T-helper 22 cell (primary cell): ENCODE results near the gene LCK.
"Not testable (repeated sequence)": the region's sequence is repeated elsewhere in the genome, so short reads cannot be mapped to it uniquely, and the experiment has no call there.

Experiments used
- DNase-seq: peaks from one replicate; pipeline ENCODE4 v3.0.0-alpha.2; 2020; ENCODE audit warnings: low read depth

Gene LCK

GRCh38 chr1:32240140-32240951 lies 10.7 kb upstream of the LCK start:
- peak; percentile 51 for DNase-seq

- DNase-seq = no peak
Observed at GRCh38 chr1:32241001-32241763, 9.9 kb upstream of the LCK start.

GRCh38 chr1:32242341-32242851 lies 8.7 kb upstream of the LCK start:
- DNase-seq = no peak

DNA sequence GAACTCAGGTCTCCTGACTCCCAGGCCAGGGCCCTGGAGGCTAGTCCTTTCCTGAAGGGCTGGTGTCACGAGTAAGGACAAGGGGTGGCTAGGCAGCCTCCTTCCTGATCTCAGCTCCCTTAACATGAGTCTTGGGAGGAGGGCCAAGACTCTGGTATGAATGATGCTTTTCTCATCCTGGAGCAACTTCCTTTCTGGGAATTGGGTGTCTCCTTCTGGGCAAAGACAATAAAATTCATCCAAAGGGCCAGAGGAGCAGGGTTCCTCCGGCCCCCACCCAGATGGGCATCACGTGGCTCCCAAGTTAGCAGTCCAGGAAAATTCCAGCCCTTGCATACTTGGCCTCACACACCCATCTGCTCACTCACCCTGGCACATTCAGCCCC lies 4.2 kb upstream of the LCK start, which contains the start of gene FAM167B:
FAM167B (plus strand) TSS at position 335 of the 386 bp plus-strand sequence. CDS start 200 bp downstream, outside the sequence.
- DNase-seq = no peak

GRCh38 chr1:32247452-32247851 lies 3.6 kb upstream of the LCK start:
- DNase-seq = no peak

GRCh38 chr1:32247983-32248889 lies 2.8 kb upstream of the LCK start:
- DNase-seq = peak; percentile 52

DNA sequence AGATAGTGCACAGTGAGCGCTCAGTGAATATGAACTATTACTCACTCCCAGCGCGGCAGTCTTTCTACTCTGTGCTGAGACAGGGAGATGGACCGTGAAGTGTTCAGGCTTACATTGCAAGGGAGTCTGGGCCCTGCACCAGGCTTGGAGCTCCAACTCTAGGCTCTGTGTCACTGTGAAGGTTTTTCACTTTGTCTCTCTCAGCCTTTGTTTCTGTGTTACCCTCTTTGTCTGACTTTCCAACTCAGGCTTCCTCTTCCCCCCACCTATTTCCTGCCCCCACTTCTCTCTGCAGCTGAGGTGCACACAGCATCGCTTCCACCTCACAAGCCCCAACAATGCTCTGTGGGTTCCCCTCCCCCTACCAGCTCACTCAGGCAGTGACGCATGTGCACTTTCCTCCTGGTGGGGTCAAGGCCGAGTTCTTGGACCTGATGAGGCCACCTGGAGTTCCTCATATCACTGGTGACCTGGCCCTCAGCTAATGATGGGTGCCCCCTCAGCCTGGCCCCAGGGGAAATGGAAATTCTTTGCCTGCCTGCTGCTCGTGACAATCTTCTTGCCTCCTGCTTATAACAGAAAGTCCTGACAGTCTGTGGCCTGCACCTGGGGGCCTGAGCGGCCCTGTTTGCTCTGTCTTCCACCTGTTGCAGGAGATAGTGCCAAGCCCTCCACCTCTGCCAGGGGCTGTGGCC lies 1.1 kb upstream of the LCK start:
- peak; percentile 82 for DNase-seq

- no peak for DNase-seq
Observed at GRCh38 chr1:32255072-32256071, 4.3 kb downstream of the LCK start.

GRCh38 chr1:32256473-32257226 lies 5.6 kb downstream of the LCK start:
- no peak for DNase-seq

GRCh38 chr1:32257227-32257508 lies 6.1 kb downstream of the LCK start:
- no peak for DNase-seq

- DNase-seq = not testable (repeated sequence)
Observed at GRCh38 chr1:32263236-32263593, 12.2 kb downstream of the LCK start.

DNA sequence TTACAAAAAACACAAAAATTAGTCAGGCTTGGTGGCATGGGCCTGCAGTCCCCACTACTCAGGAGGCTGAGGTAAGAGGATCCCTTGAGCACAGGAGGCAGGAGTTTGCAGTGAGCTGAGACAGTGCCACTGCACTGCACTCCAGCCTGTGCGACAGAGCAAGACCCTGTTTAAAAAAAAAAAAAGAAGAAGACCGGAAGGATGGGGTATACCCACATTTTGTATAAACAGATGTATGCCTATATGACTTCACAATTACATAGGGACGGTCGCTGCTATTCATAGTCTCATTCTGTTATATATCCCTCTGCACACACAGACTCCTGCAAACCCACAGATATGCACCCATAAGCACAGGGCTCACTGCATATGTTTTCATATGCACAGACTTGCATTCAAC lies 12.7 kb downstream of the LCK start:
- DNase-seq = no peak

DNA sequence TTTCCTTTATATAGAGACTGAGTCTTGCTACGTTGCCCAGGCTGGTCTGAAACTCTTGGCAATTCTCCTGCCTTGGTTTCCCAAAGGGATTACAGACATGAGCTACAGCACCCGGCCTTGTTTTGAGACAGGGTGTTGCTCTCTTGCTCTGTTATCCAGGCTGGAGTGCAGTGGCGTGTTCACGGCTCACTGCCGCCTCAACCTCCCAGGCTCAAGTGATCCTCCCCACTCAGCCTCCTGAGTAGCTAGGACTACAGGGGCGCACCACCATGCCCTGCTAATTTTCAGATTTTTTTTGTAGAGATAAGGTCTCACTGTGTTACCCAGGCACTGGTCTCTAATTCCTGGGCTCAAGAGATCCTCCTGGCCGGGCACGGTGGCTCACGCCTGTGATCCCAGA lies 14.8 kb downstream of the LCK start:
- no peak for DNase-seq

GRCh38 chr1:32266921-32267591 lies 16.0 kb downstream of the LCK start:
- DNase-seq = no peak

- no peak for DNase-seq
Observed at GRCh38 chr1:32269744-32270143, 18.7 kb downstream of the LCK start.

DNA sequence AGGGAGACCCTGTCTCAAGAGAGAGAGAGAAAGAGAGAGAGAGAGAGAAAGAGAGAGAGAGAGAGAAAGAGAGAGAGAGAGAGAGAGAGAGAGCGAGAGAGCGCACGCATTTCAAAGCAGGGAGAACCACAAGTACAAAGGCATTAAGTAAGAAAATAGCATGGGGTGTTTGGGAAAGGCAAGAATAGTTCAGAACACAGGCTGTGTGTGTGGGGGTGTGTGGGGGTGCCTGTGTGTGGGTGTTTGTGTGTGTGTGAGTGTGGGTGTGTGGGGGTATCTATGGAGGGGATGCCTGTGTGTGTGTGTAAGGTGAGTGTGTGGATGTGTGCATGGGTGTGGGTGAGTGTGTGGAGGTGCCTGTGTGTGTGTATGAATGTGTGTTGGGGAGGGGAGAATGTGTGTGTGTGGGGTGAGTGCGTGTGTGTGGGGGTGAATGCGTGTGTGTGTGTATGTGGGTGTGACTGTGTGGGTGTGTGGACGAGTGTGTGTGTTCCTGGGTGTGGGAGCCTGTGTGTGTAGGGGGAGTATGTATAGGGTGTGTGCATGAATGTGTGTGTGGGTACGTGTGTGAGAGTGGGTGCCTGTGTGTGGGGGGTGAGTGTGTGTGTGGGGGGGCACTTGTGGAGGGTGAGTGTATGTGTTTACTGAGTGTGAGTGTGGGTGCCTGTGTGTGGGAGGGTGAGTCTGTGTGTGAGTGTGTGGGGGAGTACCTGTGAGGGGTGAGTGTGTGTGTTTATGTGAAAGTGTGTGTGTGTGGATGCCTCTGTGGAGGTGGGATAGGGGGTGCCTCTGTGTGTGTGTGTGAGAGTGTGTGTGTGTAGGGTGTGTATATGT lies 21.7 kb downstream of the LCK start:
- no peak for DNase-seq

DNA sequence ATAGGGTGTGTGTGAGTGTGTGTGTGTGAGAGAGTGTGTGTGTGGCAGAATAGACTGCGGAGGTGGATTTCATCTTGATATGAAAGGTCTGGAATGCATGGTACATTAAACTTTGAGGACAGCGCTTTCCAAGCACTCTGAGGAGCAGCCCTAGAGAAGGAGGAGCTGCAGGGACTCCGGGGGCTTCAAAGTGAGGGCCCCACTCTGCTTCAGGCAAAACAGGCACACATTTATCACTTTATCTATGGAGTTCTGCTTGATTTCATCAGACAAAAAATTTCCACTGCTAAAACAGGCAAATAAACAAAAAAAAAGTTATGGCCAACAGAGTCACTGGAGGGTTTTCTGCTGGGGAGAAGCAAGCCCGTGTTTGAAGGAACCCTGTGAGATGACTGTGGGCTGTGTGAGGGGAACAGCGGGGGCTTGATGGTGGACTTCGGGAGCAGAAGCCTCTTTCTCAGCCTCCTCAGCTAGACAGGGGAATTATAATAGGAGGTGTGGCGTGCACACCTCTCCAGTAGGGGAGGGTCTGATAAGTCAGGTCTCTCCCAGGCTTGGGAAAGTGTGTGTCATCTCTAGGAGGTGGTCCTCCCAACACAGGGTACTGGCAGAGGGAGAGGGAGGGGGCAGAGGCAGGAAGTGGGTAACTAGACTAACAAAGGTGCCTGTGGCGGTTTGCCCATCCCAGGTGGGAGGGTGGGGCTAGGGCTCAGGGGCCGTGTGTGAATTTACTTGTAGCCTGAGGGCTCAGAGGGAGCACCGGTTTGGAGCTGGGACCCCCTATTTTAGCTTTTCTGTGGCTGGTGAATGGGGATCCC lies 22.5 kb downstream of the LCK start:
- peak; percentile 84 for DNase-seq
